ENCODE data around the gene ADCY9.
A peak's percentile ranks its signal among the peaks of the same experiment; 100 is the strongest.

Gene ADCY9

DNA sequence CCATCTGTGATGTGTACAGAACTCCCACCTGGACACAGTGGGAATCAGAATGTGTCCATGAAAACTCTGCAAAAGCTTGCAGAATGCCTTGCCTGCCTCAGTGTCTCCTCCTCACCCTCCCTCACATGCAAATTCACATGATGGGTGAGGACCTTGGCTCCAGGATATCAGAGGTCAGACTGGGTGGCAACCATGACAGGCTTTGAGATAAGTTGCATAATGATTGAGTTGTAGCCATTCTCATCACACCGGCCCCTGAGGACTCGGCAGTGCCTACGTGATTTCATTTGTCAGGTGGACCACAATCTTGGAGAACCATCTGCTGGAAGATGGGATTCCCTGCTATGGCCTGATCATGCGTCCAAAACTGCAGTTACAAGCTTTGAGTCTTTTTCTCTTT is 3.9 kb upstream of the ADCY9 start:
- no peak for DNase-seq

DNA sequence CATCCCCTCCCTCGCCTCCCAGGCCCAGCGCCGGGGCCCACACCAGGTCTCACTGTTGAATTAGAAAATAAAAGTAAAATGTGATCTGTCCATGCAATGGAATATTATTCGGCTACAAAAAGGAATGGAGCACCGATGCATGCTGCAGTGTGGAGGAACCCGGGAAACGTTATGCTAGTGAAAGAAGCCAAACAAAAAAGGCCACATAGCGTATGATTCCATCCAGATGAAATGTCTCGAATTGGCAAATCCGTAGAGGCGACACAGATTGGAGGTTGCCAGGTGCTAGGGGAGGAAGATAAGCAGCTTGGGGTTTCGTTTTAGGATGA is 972 bp upstream of the ADCY9 start:
- no peak for DNase-seq

DNA sequence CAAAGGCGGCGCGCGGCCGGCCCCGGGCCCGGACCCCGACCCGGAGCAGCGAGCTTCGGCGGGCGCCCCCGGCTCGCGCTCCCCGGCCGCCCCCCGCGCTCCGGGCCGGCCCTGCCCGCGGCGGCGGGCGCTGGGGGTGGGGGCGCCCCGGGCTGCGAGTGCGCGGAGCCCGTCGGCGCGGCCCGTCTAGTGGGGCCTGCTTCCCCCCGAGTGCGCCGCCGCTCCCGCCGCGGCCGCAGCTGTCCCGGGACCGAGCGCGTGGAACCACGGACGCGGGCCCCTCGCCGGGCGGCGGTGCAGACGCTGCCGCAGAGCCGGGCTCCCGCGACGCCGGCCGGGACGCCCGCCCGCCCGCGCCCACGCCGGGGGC is 308 bp downstream of the ADCY9 start:
- DNase-seq: no peak

DNA sequence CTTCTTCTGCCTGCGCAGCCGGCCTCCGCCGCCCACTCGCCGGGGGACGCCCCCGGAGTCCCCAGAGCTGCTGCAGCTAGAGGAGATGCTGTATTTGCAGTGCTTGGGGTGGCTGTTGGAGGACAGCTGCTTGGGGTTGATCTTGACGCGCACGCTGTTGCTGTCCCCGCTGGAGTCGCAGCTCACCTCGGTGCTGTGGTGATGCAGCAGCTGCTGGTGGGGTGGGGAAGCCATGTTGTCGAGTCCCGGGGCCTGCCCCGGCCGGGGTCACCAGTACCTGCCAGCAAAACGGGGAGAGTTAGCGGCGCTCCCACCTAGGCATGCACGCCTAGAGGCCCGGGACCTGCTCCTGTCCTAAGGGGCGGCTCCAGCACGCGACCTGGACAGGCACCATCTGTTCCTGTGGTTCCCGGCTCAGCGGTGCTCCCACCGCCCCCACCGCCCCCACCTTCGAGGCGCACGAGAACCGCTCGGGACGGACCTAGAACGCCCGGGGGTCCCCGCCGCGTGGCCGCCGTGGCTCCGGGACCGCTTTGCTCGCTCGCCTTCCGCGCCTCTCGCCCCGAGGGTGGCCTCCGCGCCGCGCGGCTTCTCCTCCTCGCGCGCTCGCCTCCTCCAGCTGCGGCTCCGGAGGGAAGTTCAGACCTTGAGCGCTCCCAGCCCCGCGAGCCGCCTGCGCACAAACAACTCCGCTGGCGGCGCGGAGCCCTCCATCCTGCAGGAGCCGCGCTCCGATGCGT is 863 bp downstream of the ADCY9 start:
- peak; percentile 43 for DNase-seq

DNA sequence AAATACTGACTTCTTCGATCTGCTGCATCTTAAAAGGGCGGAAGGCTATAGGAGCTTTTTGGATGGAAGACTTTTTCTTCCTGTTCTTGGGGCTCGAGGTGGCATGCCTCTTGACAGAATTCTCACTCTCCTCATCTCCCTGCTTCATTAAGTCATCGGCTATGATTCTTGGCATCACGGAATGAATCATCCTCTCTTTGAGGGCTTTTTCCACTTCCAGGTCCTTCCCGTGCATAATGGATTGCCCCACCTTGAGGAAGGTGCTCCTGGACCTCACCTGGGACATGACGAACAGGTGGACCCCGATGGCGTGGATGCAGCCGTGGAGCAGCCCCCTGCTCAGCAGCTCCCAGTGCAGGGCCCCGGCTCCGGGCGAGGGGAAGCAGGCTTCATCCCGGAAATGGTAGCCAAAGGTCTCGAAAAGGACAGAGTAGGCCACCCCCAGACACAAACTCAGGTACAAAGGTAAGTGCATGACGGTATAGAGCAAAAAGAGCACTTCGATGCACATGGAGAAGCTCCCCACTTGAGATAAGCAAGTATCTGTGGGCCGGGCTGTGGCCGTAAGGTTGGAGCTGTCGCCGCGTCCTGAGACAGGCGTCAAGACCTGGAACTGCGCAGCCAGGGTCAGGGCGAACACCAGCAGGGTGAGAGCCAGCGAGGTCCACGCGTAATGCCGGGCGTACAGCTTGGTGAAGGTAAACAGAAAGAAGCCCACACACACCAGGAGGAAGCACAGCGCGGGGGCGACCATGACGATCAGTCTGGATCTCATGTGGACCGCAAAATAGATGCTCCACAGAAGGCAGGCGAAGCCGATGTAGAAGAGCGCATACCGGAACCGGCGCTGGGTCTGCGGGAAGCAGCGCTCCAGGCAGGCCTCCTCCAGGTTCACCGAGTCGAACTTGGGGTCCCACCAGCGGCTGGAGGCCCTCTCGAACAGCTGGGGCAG is 1.7 kb downstream of the ADCY9 start:
- DNase-seq: no peak

DNA sequence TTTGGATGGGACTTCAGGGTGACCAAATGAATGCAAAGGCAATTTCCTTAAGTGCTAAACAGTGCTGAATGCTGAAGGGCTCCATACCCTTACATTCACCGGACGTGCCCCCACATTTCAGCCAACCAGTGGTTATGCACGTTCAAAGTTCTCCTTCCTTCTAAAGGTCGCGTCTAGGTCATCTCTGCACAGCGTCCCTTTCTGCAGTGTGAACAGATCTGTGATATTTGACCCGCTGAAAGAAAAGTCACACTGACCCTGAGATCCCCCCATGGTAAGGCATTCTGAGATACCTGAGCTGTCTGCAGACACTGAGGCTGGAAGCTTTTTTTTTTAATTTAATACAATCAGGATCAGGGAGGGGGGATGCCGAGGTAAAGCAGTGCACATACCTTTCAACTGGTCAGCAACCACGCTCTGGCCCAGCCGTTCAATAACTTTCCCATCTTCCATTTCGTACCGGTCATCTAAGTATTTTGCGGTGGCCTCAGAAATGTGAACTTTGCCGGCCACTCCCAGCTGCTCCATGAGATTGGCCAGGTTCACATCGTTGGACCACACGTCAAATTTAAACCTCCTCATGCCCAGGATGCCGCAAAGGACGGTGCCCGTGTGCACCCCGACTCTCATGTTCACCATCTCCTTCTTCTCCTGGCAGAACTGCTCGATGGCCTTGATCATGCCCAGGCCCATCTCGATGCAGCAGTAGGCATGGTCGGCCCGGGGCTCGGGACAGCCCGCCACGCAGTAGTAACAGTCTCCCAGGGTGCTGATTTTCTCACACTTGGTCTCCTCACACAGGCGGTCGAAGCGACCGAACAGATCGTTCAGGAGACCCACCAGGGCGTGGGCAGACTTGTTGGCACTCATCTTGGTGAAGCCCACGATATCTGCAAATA is 2.6 kb downstream of the ADCY9 start:
- DNase-seq: no peak

DNA sequence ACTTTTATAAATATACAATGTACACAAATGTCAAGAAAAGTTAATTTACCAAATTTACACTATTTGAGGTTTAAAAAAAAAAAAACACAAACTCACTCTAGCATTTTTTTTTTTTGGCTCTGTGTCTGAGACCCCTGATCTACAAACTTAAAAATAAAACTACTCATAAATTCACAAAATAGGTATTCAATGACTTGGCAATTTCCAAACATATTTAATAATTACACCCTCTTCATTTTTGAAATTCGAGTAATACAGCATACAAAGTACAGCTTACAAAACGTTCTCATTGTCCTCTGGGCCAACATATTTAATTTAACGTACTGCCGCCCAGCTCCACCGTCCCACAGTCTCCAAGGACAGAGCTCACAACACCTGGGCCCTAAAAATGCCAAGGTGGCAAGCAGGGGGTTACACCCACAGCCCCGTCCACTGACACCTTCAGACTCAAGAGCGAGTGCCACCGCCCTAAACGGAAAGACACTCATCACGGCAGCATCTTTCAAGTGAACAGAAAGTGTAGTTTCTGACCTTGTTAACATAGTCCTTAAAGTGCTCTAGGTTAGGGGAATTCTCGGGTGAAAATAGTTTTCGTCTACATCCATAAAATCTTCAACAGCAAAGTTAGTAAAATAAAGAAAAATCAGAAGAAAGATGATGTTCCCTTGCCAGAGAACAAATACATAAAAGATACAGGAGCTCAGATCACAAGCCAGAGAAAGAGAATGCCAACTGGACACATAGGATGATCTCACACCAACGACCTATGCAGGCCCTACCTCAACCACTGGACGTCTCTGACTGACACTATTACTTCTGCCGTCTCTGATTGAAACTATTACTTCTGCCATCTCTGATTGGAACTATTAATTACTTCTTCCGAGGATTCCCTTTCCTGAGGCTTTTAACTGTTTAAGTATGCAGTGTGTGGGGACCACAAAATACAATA is 4.2 kb downstream of the ADCY9 start:
- no peak for DNase-seq

DNA sequence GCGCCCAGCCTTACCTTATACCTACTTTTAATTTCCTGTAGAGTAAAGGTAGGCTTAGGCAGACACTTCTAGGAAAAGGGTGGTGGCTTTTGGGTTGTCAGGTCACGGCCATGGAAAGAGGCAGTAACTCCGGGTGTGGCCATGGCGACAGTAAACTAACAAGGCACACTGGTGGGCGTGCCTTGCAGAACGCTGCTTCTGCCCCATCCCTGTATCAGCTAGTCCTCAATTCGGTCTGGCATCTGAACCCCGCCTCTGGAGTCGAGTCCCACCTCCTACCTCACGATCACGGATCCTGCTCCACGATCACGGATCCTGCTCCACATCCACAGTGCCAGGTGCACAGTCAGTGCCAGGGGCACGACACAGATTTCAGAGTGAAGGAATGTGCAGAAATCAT is 5.6 kb downstream of the ADCY9 start:
- DNase-seq: no peak

DNA sequence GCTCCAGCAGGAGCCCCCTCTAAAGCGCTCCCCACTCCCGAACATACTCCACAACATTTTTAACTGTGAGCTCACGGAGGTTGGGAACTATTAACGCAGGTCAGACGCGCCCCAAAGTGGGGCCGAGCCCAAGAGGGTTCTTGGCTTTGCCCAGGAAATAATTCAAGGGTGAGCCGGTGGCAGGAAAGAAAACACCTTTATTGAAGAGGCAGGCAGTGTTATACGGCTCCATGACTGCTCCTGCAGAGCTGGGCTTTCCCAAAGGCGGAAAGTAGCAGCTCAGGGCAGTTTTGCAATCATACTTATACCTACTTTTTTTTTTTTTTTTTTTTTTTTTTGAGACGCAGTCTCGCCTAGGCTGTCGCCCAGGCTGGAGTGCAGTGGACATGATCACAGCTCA is 6.2 kb downstream of the ADCY9 start:
- DNase-seq: no peak

DNA sequence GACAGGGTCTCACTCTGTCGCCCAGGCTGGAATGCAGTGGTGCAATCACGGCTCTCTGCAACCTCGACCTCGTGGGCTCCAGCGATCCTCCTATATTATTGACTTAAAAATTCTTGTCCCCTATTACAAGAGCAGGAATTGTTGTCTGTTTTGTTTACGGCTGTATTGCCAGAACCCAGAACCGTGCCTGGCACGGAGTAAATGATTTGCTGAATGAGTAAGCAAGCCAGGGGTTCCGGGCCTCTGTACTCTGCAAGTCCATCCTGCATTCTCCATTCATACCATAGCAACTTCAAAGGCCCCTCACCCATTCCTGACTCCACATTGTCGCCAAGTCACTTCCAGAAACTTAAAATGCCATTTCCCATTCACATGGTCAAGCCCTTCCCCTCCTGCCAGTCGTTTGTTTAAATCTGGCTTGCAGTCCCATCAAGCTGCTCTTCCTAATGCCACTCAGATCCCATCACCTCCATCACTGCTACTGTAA is 6.9 kb downstream of the ADCY9 start:
- DNase-seq: no peak

DNA sequence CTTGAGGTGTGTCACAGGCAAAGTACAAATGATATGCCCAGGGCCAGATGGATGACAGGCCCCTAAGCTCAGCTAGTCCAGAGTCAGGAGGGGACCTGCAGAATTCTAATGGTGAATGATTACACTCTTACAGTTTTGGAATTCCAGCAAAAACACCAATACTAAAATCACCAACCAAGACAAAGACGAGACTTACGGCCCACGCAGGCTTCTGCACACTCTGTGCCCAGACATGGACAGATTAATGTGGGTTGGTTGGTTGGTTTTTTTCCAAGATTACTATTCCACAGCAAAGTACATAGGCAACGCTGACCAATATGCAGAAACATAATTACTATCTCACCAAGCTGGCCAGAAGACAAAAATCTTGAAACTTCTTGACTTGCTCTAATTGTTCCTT is 9.7 kb downstream of the ADCY9 start:
- no peak for DNase-seq

DNA sequence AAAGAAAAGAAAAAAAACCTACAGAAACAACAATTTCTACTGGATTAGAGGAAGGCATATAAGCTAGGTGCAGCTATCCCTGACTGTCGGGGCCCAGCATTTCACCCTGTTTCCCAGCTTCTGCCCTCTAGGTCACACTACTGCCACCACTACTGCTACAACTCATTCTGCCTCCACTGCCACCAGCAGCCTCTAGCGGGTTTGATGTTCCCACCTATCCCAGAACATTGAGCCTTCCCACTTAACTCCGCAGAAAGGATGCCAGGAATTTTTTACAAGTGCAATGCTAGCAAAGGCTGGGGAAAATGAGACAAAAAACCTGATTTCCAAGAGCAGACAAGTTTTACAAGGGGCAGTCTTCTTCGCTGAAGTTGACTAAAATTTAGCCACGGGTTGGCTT is 10.4 kb downstream of the ADCY9 start:
- DNase-seq: no peak

DNA sequence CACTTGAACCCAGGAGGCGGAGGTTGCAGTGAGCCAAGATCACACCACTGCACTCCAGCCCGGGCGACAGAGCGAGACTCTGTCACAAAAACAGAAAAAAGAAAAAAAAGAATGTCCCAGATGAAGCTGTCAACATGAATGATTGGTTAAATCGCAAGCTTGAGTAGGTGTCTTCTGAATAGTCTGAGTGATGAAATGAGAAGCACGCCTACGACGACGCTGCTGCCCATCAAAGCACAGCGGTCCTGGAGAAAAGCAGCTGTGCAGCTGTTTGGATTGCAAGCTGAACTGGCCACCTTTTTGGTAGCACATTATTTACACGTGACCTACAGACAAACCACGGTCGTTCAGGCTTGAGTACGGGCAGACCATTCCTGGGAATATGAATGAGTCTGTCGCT is 12.5 kb downstream of the ADCY9 start:
- no peak for DNase-seq

DNA sequence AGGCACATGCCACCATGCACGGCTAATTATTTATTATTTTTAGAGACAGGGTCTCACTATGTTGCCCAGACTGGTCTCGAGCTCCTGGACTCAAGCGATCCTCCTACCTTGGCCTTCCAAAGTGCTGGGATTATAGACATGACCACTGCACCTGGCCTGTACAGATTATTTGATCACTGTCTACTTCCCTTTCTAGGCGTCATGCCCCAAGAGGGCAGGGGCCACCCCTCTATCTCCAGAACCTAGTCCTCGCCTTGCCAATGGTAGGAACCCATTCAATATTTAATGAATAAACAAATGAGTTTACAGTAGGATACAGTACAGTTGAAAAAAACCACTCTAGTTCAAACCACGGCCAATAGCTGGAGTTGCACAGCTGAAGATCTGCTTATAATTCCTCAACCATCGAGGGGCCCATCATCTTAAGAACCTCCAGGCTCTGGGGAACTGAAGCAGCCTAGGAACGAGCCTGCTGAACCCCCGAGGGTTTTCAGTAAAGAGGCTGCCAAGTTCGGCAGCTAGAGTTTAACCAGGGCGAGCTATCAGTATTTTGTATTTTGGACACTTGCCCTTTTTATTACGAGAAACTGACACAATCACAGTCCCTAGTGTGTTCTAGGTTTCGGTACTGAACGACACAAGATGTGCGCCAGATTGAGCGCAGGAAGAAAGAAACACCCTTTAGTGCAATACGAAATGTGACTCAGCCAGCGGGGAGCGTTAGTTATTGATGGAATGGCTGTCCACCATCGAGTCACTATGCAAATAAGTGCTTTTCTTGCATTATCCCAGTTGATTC is 14.6 kb downstream of the ADCY9 start:
- no peak for DNase-seq

DNA sequence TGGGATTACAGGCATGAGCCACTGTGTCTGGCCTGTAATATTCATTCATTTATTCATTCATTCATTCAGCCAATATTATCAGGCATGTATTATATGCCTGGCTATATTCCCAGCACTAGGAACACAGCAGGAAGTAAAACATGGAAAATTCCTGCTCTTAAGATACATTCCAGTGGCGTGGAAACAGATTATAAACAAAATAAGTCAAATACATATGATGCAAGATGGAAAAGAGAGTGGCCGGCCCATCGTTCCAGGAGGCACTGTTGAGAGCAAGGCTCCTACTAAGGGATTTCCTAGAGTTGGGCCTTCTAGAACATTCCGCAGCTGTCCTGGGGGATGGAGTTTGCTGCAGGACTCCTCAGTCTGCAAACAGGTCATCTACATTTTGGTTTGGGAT is 17.7 kb downstream of the ADCY9 start:
- DNase-seq: no peak

DNA sequence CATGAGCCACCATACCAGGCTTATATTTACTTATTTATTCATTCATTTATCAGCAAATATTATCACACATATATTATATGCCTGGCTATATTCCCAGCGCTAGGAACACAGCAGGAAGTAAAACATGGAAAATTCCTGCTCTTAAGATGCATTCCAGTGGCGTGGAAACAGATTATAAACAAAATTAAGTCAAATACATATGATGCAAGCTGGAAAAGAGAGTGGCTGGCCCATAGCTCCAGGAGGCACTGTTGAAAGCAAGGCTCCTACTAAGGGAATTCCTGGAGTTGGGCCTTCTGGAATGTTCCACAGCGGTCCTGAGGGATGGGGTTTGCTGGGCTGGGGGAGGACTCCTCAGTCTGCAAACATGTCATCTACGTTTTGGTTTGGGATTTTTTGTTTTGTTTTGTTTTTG is 18.4 kb downstream of the ADCY9 start:
- no peak for DNase-seq

DNA sequence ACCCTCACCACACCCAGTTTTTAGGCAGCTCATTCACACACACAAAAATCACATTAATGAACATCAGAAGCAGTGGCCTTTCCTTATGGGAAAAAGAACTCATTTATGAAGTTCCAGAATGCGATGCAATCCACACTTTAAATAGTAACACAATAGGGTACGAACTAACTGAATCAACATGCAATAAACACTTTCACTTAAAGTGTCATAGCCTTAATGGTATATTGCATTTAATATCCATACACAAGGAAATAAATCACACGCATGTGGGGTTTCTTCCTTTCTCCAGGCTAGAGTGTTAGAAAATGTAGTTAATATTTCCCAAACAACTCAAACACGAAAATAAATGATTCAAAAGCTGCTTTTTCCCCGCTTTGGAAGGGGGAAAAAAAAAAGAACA is 19.7 kb downstream of the ADCY9 start:
- no peak for DNase-seq

DNA sequence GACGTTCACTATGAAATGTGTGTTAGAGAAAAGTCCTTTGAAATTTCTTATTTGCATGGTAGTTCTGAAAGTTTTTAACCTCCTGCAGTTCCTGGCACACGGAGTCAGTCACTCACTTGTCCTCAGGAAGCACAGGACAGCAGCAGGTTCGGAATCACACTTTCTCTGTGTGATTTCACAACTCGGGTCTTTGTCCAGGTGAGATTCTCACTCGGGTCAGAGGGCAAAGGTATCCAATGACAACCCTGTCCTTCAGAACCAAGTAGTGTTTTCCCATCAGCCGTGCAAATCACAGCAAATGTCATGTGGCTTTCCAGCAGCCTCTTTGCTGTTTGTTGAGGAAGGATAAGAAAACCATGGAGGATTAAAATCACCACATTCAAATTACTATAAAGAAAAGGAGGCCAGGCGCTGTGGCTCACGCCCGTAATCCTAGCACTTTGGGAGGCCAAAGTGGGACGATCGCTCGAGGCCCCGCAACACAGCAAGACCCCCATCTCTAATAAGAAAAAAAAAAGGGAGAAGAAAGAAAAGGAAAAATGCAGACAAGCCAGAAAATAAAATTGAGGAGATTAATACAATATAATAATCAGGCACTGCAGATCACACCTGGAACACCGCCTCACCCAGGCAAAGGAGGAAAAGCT is 22.0 kb downstream of the ADCY9 start:
- no peak for DNase-seq

DNA sequence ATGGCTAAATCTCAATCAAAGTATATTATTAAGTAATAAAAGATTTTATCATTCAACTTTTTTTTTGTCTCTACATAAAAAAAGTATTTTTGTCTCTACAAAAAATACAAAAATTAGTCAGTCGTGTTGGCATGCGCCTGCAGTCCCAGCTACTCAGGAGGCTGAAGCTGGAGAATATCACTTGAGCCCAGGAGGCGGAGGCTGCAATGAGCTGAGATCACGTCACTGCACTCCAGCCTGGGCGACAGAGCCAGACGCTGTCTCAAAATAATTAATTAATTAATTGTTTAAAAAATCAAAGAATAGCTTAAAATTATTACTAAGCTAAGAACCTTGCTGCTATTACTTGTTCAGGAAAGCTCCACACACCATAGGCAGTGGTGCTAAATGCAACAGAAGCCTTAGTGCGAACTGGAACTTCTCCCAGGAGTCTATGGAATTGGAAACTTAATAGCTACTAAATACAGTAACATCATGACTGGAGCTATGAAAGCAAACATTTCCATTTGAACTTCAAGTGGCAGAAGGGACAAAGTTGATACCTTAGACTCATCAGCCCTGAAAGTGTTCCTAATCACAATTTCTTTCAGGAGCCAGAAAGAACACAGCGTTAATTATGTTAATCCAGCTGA is 22.6 kb downstream of the ADCY9 start:
- DNase-seq: no peak
